CD4-positive, alpha-beta T cell treated with Interferon alpha-2 for 1 hour (primary cell): Measurements from ENCODE around the gene NR2E1.
A peak's percentile ranks its signal among the peaks of the same experiment; 100 is the strongest.

Experiments used
- DNase-seq, 2 donors: peaks; one replicate each; pipeline ENCODE4 v3.0.0-alpha.2; 2020 to 2022

Gene NR2E1

DNA sequence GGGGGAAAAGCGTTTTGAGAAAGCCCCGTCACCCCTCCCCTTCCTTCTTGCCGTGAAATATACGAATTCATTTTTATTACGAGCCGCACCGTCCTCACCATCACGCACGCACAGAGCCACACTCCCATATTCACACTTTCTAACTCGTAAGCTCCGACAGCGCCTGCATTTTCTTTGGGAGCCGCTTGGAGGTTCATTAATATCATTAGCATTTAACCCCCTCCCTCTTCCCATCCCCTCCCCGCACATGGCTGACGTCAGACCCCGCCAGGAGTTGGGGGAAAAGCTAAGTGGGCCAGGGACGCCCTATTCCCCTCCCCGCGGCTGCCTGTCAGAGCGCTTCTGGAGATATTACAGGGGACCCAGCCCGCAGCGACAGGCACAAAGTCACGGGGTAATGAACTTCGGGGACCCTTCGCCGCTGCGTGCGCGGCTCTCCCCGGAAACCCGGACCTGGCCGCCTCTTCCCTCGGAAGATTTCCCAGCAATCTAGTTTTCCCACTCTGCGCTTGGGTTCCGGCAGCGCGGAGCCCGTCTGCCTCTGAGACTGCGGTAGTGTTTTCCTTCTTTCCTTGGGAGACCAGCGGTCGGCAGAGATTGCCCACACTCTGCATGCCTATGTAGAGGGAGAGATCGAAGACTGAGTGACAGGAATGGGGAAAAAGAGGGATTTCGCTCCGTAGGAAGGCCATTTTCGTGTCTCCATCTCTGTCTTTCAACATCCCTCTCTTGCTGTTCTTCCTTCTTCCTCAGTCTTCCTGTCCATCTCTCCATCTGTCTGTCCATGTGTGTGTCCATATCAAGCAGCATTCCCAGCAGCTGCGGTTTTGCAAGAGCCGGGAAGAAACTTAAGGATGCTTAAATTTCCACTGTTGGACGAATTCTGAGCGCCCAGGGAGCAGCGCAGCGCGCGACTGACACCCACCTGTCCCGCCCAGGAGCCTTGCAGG, at the start of gene NR2E1:
NR2E1 (plus strand) TSS at position 309 of the 950 bp plus-strand sequence. CDS start 744 bp downstream, outside the sequence.
- no peak for DNase-seq

GRCh38 chr6:108116546-108117426, 49.0 kb upstream of the NR2E1 start:
- DNase-seq = no peak

DNA sequence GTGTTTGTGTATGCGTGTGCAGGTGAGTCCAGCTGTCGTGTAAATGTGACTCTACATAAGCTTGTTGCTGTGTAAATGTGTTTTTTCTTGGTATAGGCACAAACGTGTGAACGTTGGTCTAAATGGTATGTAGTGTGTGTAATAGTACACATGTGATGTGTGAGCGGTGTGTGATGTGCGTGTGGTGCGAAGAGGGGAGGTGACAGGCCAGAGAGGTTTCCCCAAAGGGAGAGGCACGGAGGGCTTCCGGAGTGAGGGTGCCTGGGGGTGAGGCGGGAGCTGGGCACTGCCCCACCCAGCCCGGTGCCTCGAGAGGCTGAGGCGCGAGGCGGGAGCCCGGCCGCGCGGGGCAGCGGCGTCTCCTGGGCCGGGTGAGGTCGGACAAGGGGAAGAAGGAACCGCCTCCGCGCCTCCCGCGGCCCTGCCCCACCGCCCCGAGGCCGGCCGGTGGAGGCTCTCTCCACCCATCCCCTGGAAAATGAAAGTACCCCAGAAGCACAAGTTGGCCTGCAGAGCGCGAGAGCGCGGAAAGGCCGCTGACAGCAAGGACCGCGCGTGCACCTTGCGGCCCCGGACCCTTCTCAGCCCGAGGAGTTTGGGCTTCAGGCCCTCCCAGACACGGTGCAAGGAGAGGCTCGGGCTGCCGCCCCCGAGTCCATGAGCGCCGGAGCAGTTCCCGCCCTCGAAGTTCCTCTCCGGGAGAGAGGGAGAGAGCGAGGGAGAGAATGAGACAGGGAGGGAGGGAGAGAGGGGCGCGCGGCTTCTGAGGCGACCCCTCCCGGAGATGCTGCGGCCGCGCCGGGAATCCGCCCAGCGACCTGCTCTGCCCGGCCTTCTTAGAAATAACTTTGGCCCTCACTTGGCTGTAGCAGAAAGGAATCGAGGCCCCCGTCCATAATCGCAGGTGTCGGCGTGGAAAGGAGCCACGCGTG, 48.1 kb upstream of the NR2E1 start:
- DNase-seq = peak; percentile 22 to 39

GRCh38 chr6:108118359-108118724, 47.5 kb upstream of the NR2E1 start:
- no peak for DNase-seq

DNA sequence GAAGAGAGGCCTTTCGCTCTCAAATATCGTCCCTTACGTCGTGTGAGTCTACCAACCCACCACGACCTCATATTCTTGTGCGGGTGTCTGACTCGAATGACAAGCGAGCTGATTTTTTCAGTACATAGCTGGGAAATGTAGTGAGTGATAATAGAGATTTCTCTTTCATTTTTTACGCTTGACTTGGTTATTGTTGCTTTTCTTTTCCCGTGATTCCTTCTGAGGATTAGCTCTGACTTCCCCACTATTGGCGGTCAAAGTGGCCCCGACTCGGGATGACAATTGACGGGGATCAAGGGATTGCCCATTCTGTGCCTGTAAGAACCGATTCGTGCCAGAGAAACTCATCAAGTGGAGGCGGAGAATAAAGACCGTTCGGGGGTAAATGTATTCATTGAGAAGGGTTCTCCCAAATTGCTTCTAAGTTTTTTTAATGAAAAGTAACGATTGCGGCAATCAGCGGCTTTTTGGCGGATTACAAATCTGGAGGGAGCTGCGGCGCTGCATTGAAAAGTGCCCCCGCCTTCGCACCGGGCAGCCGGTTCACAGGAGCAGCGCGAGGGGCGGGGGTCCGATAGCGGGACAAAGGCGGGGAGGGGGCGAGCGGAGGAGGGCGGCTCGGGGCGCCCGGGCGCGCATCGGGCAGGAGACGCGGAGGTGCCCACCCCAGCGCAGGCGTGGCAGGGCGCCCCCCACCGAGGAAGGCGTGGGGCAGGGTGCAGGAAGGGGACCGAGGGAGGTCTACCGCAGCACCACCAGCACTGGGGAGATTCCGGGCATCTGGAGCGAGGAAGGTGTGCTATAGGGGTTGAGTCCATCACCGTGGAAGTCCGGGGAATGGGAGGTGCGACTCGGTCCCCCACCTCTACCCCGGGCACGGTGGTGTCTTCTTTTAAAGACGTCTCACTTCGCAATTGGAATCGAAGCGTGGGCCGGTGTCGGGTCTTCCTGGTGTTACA, 46.7 kb upstream of the NR2E1 start:
- no peak for DNase-seq

DNA sequence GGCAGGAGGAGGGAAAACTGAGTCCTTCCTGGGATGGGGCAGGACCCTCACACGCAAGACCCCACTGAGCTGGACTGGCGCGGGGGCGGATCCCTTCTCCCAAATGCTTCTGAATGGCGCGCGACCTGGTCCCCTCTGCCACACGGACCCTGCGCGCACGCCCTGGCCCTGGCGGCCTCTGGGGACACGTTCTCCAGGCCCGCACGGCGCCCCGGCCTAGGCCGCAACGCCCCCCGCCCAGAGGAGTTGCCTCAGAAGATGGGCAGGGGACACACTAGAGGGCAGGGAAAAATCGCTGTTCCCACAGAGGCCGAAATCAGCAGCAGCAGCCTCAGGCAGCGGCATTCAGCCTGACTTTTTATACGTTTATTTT, 46.1 kb upstream of the NR2E1 start:
- no peak for DNase-seq

DNA sequence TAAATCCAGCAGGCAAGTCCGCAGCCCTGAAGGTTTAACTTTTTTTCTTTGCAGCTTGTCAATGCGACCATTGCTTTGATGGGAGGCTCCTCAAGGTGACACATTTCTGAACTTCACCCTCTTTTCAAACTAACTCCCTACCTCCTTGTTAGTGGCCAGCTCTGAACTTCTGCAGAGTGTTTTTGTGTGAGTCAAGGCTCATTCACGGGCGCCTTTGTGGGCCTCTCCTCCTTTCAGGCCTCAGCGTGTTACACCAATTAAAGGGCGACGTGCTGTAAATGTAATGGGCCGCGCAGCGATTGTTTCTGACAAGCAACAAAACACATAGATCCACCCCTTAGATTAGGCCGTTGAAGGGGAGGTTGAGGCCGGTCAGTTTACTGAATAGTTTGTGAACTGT, 45.5 kb upstream of the NR2E1 start:
- no peak for DNase-seq

DNA sequence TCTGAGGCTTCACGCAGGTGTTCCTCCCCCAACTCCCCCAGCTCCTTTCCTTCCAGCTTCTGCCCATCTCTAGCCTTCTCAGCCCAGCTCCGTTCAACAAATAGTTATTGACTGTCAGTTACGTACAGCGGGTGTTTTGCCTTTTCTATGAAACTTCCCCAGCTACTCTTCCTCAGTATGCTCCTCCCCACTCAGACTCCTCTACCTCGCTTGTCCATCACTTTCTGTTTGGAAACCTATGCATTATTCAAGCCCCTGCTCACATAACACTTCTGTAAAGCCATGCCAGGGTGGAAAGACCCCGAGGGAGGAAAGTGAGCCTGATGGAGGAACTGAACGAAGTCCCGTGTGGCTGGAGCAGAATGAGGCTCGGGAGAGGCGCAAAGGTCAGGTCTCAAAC, 44.2 kb upstream of the NR2E1 start:
- DNase-seq = no peak

DNA sequence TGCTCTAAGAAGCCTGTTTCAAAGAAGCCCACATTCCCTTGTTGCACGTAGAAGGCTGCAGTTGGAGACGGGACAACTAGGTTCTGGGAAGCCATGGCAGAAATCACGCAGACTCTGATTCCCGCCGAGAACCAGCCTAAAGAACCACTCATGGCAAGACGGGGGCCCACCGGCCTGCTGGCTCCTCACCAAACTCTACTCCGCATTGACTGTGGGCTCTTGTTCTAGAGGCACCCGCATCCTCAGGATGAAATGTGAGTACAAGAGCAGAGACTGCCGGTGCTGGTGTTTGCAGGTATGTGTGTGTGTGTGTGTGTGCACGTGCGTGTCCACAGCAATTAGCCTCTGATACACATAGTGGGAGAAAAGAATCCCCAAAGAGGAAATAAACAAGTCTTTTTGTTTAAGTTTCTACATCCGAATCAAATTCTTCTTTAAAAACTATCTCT, 42.3 kb upstream of the NR2E1 start:
- no peak for DNase-seq

DNA sequence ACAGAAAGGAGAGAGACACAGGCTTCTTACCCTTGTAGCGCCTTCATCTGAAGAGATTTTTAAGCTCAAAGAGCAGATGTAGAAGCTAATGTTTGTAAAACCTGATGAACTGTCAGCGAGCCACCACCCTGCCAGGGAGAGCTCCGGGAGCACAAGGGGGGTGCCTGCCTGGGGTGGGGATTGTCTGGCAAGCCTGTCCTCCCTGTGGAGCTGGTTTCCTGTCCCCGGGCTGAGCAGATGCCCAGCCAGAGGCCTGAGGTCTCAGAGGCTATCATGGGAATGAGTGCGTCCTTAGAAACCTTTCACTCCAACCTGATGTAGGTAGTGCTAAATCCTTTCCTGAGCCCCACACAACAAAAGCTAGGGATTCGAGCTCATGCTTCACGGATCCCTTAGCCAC, 41.9 kb upstream of the NR2E1 start:
- no peak for DNase-seq

GRCh38 chr6:108127056-108127455, 38.8 kb upstream of the NR2E1 start:
- no peak for DNase-seq

DNA sequence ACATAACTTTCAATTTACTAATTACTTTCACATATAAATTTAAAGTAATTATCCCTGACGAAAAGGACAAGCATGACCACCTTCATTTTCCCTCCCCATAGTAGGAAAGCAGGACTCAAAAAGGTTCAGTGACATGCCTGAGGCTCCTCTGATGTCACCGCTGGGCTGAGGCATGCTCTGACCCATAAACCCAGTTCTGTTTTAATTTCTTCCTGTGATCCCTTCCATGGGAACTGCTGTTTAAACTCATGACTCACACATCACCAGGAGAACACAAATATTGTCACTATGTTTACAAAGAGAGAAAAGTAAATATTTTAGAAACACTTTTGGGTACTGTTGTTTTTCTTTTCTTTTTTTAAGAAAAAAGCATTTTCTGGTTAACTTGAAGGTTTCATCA, 38.0 kb upstream of the NR2E1 start:
- no peak for DNase-seq

DNA sequence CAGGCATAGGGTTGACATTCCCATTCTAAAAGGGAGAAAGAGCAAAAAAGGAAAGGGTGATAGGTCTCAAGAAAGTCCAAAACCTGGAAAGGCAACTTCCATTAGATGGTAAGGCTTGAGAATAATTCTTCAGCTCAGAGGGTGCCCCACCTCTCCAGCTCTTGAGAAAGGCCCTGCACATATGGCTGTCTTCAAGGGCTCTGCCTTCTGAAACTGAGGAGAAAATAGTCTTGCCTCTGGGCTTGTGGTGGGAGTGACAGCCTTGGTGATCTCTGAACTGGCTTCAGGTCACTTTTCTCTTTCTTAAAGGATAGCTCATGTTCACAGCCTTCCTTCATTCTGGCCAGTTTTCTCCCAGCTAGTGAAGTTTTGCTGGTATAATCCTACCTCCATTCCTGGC, 35.6 kb upstream of the NR2E1 start:
- DNase-seq = no peak

- DNase-seq = no peak
These were observed 33.0 kb upstream of the NR2E1 start for GRCh38 chr6:108132863-108133262.

DNA sequence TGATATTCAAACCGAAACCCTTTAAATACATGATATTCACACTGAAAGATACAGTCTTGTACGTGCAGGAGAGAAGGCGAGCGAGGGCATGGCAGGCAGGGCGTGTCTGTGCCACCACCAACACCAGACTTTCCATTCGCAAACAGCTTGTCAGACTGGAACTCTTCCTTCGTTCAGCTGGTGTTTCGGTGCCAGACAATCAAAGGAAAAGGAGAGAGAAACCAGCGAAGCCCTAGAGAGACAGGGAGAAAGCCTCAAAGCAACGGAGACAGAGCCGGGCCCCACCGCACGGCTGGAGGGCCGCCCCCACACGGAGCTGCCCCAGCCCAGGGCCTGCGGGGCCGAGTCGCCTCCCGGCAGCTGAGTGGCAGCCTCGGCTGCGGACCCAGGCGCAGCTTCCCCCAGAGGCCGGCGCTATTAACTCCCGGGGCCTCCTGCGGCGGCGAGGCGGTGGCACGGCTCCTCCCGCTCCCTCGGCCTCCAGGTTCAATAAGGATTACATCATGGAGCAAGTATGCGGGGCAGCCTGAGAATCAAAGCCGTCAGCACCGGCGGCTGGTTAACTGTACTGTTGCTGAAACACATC, 32.1 kb upstream of the NR2E1 start:
- no peak for DNase-seq

DNA sequence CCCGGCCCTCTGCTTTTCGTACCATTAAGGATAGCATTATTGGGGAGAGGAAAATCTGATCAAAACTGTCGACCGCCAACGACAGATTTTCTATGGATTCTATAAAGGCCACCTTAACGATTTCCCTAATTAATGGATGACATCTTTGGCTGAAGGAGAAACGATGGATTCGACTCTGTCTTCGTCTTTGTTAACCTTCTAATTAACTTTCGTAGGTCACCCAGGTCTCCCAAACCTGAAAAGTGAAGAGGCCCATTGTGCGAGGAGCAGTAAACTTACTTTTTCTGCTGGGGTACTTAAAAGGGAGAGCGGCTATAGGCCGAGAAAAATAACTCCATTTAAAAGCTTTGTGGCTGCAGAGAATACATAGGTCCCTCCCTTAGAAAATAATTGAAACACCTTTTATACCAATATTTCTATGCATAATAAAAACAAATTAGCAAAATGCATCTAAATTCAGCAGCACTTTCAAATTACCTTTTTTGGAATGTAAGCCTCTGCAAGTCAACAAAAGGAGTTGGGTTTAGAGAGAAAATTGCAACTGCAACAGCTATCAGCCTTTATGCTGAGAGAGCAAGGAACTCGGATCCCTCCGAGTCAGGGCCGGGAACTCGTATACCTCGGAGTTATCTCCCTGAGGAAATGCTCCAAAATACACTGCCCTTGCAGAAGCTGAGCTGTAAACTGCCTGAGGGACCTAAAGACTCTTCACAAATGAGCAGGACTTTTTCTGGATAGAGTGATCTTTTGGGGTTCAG, 31.4 kb upstream of the NR2E1 start:
- DNase-seq = no peak

- peak in 1 of 2 donors; percentile 12 for DNase-seq
These were observed 23.6 kb upstream of the NR2E1 start for GRCh38 chr6:108142240-108142639.

- no peak for DNase-seq
These were observed 20.2 kb upstream of the NR2E1 start for GRCh38 chr6:108145639-108146038.

GRCh38 chr6:108152446-108152845, 13.4 kb upstream of the NR2E1 start:
- no peak for DNase-seq
